Tibial nerve (tissue), 4 donors: ENCODE results near the gene WIZ. TPM values are rescaled to one million over a fixed set of nuclear protein-coding genes. Genes with fewer than 3 reads are reported as not detected.

ENCODE experiments used
- DNase-seq, 2 donors: peaks; one replicate each; pipeline ENCODE4 v3.0.0-alpha.2; 2019; ENCODE audit warnings: low spot score in 2 of 2
- H3K27ac ChIP-seq, 4 donors: fragments of 200-600 bp; sonication (generic) in 3 of 4; one replicate each; pipeline ENCODE4 v1.5.1; 2017 to 2019; ENCODE audit warnings: mild to moderate bottlenecking in 1 of 4
- H3K27me3 ChIP-seq, 2 donors: fragments of 200-600 bp; sonication (generic) in 1 of 2; one replicate each; pipeline versions ENCODE4 v1.5.1 to v1.6.0; 2017 to 2019
- H3K36me3 ChIP-seq, 3 donors: fragments of 200-600 bp; sonication (generic); one replicate each; pipeline ENCODE4 v1.5.1; 2018 to 2019
- H3K4me1 ChIP-seq, 4 donors: fragments of 200-600 bp; sonication (generic) in 3 of 4; one replicate each; pipeline ENCODE4 v1.5.1; 2017 to 2019
- H3K4me3 ChIP-seq, 4 donors: fragments of 200-600 bp; sonication (generic) in 3 of 4; one replicate each; pipeline ENCODE4 v1.5.1; 2017 to 2019; ENCODE audit warnings: mild to moderate bottlenecking in 1 of 4, moderate library complexity in 1 of 4
- H3K9me3 ChIP-seq, 4 donors: fragments of 200-600 bp; sonication (generic) in 3 of 4; one replicate each; pipeline ENCODE4 v1.5.1; 2017 to 2019
- CTCF ChIP-seq, 5 experiments: fragments of 200-600 bp in 3 of 5; fragments of 450-650 bp in 2 of 5; sonication (generic) in 3 of 5; IDR thresholded peaks; one replicate each; pipeline ENCODE4 v1.5.1; 2016 to 2019; ENCODE audit warnings: antibody characterized with exemption in 5 of 5, mild to moderate bottlenecking in 3 of 5, moderate library complexity in 2 of 5
- EP300 ChIP-seq, 2 donors: sonication (generic); formaldehyde crosslinking; IDR thresholded peaks; one replicate each; pipeline ENCODE4 v1.6.1; 2017; ENCODE audit warnings: antibody characterized with exemption in 2 of 2, mild to moderate bottlenecking in 1 of 2
- POLR2A ChIP-seq, 2 donors: fragments of 450-650 bp; IDR thresholded peaks; one replicate each; pipeline ENCODE4 v1.6.1; 2017; ENCODE audit warnings: antibody characterized with exemption in 2 of 2, mild to moderate bottlenecking in 2 of 2, moderate library complexity in 2 of 2
- WGBS, 2 donors: methylation state at CpG; one replicate each; pipeline ENCODE4 v1.1.5; 2018; 5-methylcytosine and 5-hydroxymethylcytosine counted together
- total RNA-seq, 4 donors: library from RNA; depleted of rRNA; stranded (reverse); fragments of >200 nt; gene quantifications; one replicate each; pipeline ENCODE4 v1.1.0, GENCODE V29; 2016

Gene WIZ
- total RNA-seq, 4 donors from 2014 or later, result 31.5 to 108 (median 46.3) TPM

- no peaks in the 10 kb centered on the region for H3K9me3 ChIP-seq
- peak overlapping the region in 2 of 4 donors; percentile 67 to 68 for H3K27ac ChIP-seq
- H3K27me3 ChIP-seq, result no peaks in the 10 kb centered on the region
- no peak for DNase-seq
- H3K4me3 ChIP-seq, result no peak overlapping the region
- no peak for TF ChIP-seq POLR2A (IDR thresholded peaks at IDR 0.05)
- TF ChIP-seq EP300 (IDR thresholded peaks at IDR 0.05), result peak in 1 of 2 donors; percentile 49
- peaks cover 2 to 55% (median 14%) of the 10 kb centered on the region in 3 donors for H3K36me3 ChIP-seq
- H3K4me1 ChIP-seq, result peaks cover 5 to 84% (median 36%) of the 10 kb centered on the region in 4 donors
- WGBS, 2 donors, result 58 to 60% methylated on average over 7 of the region's 7 CpGs
Measured at GRCh38 chr19:15404097-15404779, 45.5 kb downstream of the WIZ start.

- no peaks in the 10 kb centered on the region for H3K27me3 ChIP-seq
- H3K27ac ChIP-seq, result peak overlapping the region in 2 of 4 donors; percentile 67 to 68
- no peak for DNase-seq
- 87 to 91% methylated on average over 10 of the region's 10 CpGs for WGBS, 2 donors
- no peak overlapping the region for H3K4me3 ChIP-seq
- H3K36me3 ChIP-seq, result peaks cover 10 to 55% (median 25%) of the 10 kb centered on the region in 3 donors
- no peaks in the 10 kb centered on the region for H3K9me3 ChIP-seq
- peaks cover 5 to 78% (median 36%) of the 10 kb centered on the region in 4 donors for H3K4me1 ChIP-seq
- no peak for TF ChIP-seq EP300 (IDR thresholded peaks at IDR 0.05)
- no peak for TF ChIP-seq POLR2A (IDR thresholded peaks at IDR 0.05)
- no peak for TF ChIP-seq CTCF (IDR thresholded peaks at IDR 0.05)
Measured at GRCh38 chr19:15403151-15403531, 46.6 kb downstream of the WIZ start.

GRCh38 chr19:15402411-15403150 is 47.2 kb downstream of the WIZ start:
- Histone ChIP-seq H3K4me1 (peaks cover 5 to 73% (median 36%) of the 10 kb centered on the region in 4 donors), H3K27ac (peak overlapping the region in 2 of 4 donors; percentile 67 to 68), H3K36me3 (peaks cover 11 to 59% (median 30%) of the 10 kb centered on the region in 3 donors), H3K9me3 (no peaks in the 10 kb centered on the region), H3K27me3 (no peaks in the 10 kb centered on the region), H3K4me3 (no peak overlapping the region)
- WGBS, 2 donors, result 73 to 83% methylated on average over 10 to 15 of the region's 15 CpGs
- no peak for DNase-seq
- TF ChIP-seq EP300 (IDR thresholded peaks at IDR 0.05) (no peak), POLR2A (IDR thresholded peaks at IDR 0.05) (no peak), CTCF (IDR thresholded peaks at IDR 0.05) (no peak)

- Histone ChIP-seq H3K9me3 (no peaks in the 10 kb centered on the region), H3K4me3 (no peak overlapping the region), H3K27me3 (no peaks in the 10 kb centered on the region), H3K27ac (peak overlapping the region in 2 of 4 donors; percentile 54 to 60), H3K36me3 (peaks cover 16 to 71% (median 43%) of the 10 kb centered on the region in 3 donors), H3K4me1 (peaks cover 5 to 64% (median 30%) of the 10 kb centered on the region in 4 donors)
- DNase-seq, result no peak
- TF ChIP-seq EP300 (IDR thresholded peaks at IDR 0.05) (no peak), CTCF (IDR thresholded peaks at IDR 0.05) (no peak), POLR2A (IDR thresholded peaks at IDR 0.05) (no peak)
- WGBS, 2 donors, result 94% methylated on average over 17 of the region's 17 CpGs
Measured at GRCh38 chr19:15401397-15401710, 48.4 kb downstream of the WIZ start.

- H3K9me3 ChIP-seq, result no peaks in the 10 kb centered on the region
- peak overlapping the region in 1 of 4 donors; percentile 26 for H3K4me3 ChIP-seq
- no peaks in the 10 kb centered on the region for H3K27me3 ChIP-seq
- peaks cover 5 to 59% (median 29%) of the 10 kb centered on the region in 4 donors for H3K4me1 ChIP-seq
- peak in 1 of 2 donors; percentile 45 for TF ChIP-seq EP300 (IDR thresholded peaks at IDR 0.05)
- no peak for TF ChIP-seq CTCF (IDR thresholded peaks at IDR 0.05)
- H3K27ac ChIP-seq, result peak overlapping the region in 2 of 4 donors; percentile 54 to 60
- no peak for DNase-seq
- WGBS, 2 donors, result 78 to 83% methylated on average over 28 of the region's 29 CpGs
- peaks cover 16 to 77% (median 48%) of the 10 kb centered on the region in 3 donors for H3K36me3 ChIP-seq
Measured at GRCh38 chr19:15400521-15401396, 49.0 kb downstream of the WIZ start.
